ENCODE measurements around the gene PPP2R1B. TPM values are rescaled to one million over a fixed set of nuclear protein-coding genes. Genes with fewer than 3 reads are reported as not detected.

PPP2R1B gene
- total and polyA plus RNA-seq, 2 donors (not counting 3 experiments of a cell fraction or from before 2014, with no cell fraction given) = 18.0 to 50.8 TPM

GRCh38 chr11:111735262-111736116 is 30.7 kb downstream of the PPP2R1B start:
- Histone ChIP-seq H3K27ac (ENCODE audit: insufficient read depth, low read depth, low read length) (peak overlapping the region; percentile 85), H3K9me1 (replicated peaks; ENCODE audit: control insufficient read depth, extremely low read depth, insufficient read depth, low read length) (no peaks in the 10 kb centered on the region), H3K4me3 (replicated peaks in 1 of 3; ENCODE audit: insufficient read depth in 1 of 3, low read depth in 1 of 3, low read length in 3 of 3) (no peak overlapping the region), H3K36me3 (ENCODE audit: control insufficient read depth in 2 of 2, extremely low read depth in 1 of 2, insufficient read depth in 2 of 2, low read length in 2 of 2) (no peaks in the 10 kb centered on the region), H3K4me2 (ENCODE audit: insufficient read depth, low read length) (peak overlapping the region; percentile 34), H3K4me1 (ENCODE audit: control insufficient read depth, extremely low read depth, insufficient read depth, low read length) (peaks cover 59% of the 10 kb centered on the region), H3K27me3 (ENCODE audit: control insufficient read depth in 2 of 2, insufficient read depth in 2 of 2, low read length in 2 of 2) (no peaks in the 10 kb centered on the region), H3K79me2 (ENCODE audit: control insufficient read depth, insufficient read depth, low read length) (no peaks in the 10 kb centered on the region), H3K9me3 (replicated peaks; ENCODE audit: control insufficient read depth, insufficient read depth, low read length) (no peaks in the 10 kb centered on the region), H2AFZ (ENCODE audit: low read depth, low read length) (no peak overlapping the region), H4K20me1 (replicated peaks; ENCODE audit: control insufficient read depth, extremely low read depth, insufficient read depth, low read length) (no peaks in the 10 kb centered on the region), H3K9ac (replicated peaks; ENCODE audit: extremely low read depth, insufficient read depth, low read length) (peak overlapping the region; percentile 72)
- intact Hi-C loops (cut with micrococcal nuclease) = loop anchor here (1.0 kb wide), 4 partner anchors 17 to 133 kb away; partner anchors contain the start of genes PPP2R1B and SIK2
- peak; percentile 60 for TF ChIP-seq POLR2AphosphoS5 (IDR thresholded peaks at IDR 0.05; ENCODE audit: insufficient read depth, low read depth, low read length)
- TF ChIP-seq MYC (IDR thresholded peaks at IDR 0.05; ENCODE audit: low read depth, low read length) = no peak
- TF ChIP-seq EZH2 (IDR thresholded peaks at IDR 0.05; ENCODE audit: borderline replicate concordance, low read depth, low read length, severe bottlenecking) = no peak
- peak; percentile 57 for TF ChIP-seq FOS (IDR thresholded peaks at IDR 0.05; ENCODE audit: borderline replicate concordance, insufficient read depth, low read length)
- no peak for TF ChIP-seq GATA2 (IDR thresholded peaks at IDR 0.05; ENCODE audit: insufficient read depth, insufficient read length, low read depth, low read length)
- no peak for TF ChIP-seq CTCF (IDR thresholded peaks at IDR 0.05; ENCODE audit: extremely low read depth in 1 of 2, insufficient read depth in 1 of 2, low read depth in 1 of 2, low read length in 2 of 2)
- TF ChIP-seq, protein P1, sequence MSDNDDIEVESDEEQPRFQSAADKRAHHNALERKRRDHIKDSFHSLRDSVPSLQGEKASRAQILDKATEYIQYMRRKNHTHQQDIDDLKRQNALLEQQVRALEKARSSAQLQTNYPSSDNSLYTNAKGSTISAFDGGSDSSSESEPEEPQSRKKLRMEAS (IDR thresholded peaks at IDR 0.05; ENCODE audit: insufficient read depth, insufficient read length) = peak; percentile 37
- peak; percentile 67 for TF ChIP-seq POLR2A (IDR thresholded peaks at IDR 0.05; ENCODE audit: low read depth, low read length)
- peak; percentile 65 for TF ChIP-seq JUN (IDR thresholded peaks at IDR 0.05; ENCODE audit: borderline replicate concordance, insufficient read depth, insufficient read length, low read depth)
- DNase-seq (ENCODE audit: low read depth, low spot score) (peak; percentile 98), FAIRE-seq (peak; percentile 96)
- no TSS peak for BruUV-seq (replicated peaks)
- dilution Hi-C loops (cut with MboI; ENCODE audit: extremely low pct_ligation_motif_present, low sequenced_read_pairs) = no loop called here
- ChIA-PET CTCF (interaction anchor here (0.8 to 3.3 kb wide), 6 partner anchors 17 to 133 kb away, joined by 3 to 35 read pairs (median 4); partner anchors contain the start of gene PPP2R1B), POLR2A (interaction anchor here (1.0 kb wide), 1 partner anchor 31 kb away, joined by 5 read pairs; the partner anchor contains the start of gene PPP2R1B)
